ENCODE data around the gene BSCL2.
"Not testable (repeated sequence)": the region's sequence is repeated elsewhere in the genome, so short reads cannot be mapped to it uniquely, and the experiment has no call there.

BSCL2 gene

GRCh38 chr11:62707277-62707861 is at the start of gene BSCL2, which contains the start of gene GNG3:
Gene BSCL2 (minus strand): TSS chr11:62707424. CDS start chr11:62707195, 229 bp downstream.
Gene GNG3 (plus strand): TSS chr11:62707676. CDS start chr11:62708296, 620 bp downstream.
- TF ChIP-seq CTCF (IDR thresholded peaks at IDR 0.05; ENCODE audit: insufficient read depth, low read length, missing control alignments): no peak
- ChIA-PET POLR2A (interaction anchor here (0.6 to 4.5 kb wide), 8 partner anchors 18 to 134 kb away, joined by 3 to 24 read pairs (median 5); partner anchors contain the start of genes B3GAT3, HNRNPUL2, LRRN4CL and ZBTB3), CTCF (interaction anchor here (0.9 to 11.2 kb wide), 5 partner anchors 10 to 311 kb away, joined by 3 to 152 read pairs (median 3); partner anchors contain the start of genes C11orf98, CSKMT and LRRN4CL)
- DNase-seq (ENCODE audit: low read depth, low spot score): no peak
- H3K4me3 ChIP-seq (ENCODE audit: low read depth, low read length): peak within 1 kb of the TSS; percentile 53

GRCh38 chr11:62755086-62755615 is 47.9 kb upstream of the BSCL2 start:
- ChIA-PET CTCF (interaction anchor here (1.8 to 2.4 kb wide), 2 partner anchors 14 to 60 kb away, joined by 5 to 7 read pairs; no protein-coding TSS in a partner anchor), POLR2A (no interaction called here)
- TF ChIP-seq CTCF (IDR thresholded peaks at IDR 0.05; ENCODE audit: insufficient read depth, low read length, missing control alignments): no peak
- DNase-seq (ENCODE audit: low read depth, low spot score): no peak
- no peak overlapping the region for H3K4me3 ChIP-seq (ENCODE audit: low read depth, low read length)

DNA sequence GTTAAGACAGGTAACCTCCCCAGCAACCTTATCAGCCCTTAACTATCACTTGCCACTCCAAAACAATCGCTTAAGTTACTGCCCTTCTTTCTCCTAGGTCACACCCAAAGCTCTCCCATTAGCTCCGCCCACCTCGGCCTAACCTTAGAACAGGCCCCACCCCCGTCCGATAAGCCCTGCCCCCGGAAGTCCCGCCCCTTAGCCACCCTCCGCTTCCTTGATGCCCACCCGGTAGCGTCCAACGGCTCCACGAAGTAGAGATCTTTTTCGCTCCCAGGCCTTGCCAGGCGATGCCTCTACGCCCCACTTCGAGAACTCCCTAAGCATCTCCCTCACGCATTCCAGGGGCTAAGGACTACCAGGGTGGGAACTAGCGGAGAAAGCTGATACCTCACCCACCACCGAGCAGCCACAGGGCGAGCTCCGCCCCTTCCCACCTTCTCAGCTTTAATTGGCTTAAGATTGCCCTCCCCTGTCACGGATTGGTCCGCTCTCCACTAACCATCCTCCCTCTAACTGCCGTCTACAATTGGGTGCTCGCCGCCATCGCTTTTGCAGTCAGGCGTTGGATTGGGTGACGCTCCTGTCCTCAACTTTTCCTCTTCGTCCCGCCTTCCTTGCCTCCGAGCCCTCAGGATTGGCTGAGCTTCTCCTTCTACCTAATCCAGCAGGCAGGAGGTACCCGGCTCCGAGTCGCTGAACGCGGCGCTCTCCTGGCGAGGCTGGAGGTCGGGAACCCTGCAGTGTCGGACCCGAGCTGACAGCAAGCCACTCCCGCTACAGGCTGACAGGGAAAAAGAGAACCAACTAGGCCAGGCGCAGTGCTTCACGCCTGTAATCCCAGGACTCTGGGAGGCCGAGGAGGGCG is 46.7 kb upstream of the BSCL2 start, which contains the start of gene ZBTB3:
ZBTB3 (minus strand) TSS at position 425 of the 868 bp plus-strand sequence. CDS start 496 bp downstream, outside the sequence.
- ChIA-PET POLR2A (interaction anchor here (0.6 to 2.5 kb wide), 17 partner anchors 8 to 180 kb away, joined by 3 to 18 read pairs (median 4); partner anchors contain the start of genes BSCL2, EEF1G, GNG3 and HNRNPUL2), CTCF (interaction anchor here (0.8 to 2.4 kb wide), 11 partner anchors 8 to 211 kb away, joined by 3 to 17 read pairs (median 3); partner anchors contain the start of genes POLR2G, TAF6L and TMEM179B)
- DNase-seq (ENCODE audit: low read depth, low spot score): peak; percentile 93
- no peak for TF ChIP-seq CTCF (IDR thresholded peaks at IDR 0.05; ENCODE audit: insufficient read depth, low read length, missing control alignments)
- H3K4me3 ChIP-seq (ENCODE audit: low read depth, low read length): peak within 1 kb of the TSS; percentile 75

GRCh38 chr11:62752994-62753735 is 45.9 kb upstream of the BSCL2 start:
- TF ChIP-seq CTCF (IDR thresholded peaks at IDR 0.05; ENCODE audit: insufficient read depth, low read length, missing control alignments): no peak
- peak overlapping the region; percentile 73 for H3K4me3 ChIP-seq (ENCODE audit: low read depth, low read length)
- CTCF ChIA-PET: interaction anchor here (0.8 to 2.4 kb wide), 11 partner anchors 8 to 210 kb away, joined by 3 to 17 read pairs (median 3); partner anchors contain the start of genes POLR2G, TAF6L and TMEM179B
- DNase-seq (ENCODE audit: low read depth, low spot score): no peak
- POLR2A ChIA-PET: interaction anchor here (0.9 to 2.5 kb wide), 15 partner anchors 9 to 180 kb away, joined by 3 to 18 read pairs (median 5); partner anchors contain the start of genes BSCL2, EEF1G, GNG3 and HNRNPUL2

DNA sequence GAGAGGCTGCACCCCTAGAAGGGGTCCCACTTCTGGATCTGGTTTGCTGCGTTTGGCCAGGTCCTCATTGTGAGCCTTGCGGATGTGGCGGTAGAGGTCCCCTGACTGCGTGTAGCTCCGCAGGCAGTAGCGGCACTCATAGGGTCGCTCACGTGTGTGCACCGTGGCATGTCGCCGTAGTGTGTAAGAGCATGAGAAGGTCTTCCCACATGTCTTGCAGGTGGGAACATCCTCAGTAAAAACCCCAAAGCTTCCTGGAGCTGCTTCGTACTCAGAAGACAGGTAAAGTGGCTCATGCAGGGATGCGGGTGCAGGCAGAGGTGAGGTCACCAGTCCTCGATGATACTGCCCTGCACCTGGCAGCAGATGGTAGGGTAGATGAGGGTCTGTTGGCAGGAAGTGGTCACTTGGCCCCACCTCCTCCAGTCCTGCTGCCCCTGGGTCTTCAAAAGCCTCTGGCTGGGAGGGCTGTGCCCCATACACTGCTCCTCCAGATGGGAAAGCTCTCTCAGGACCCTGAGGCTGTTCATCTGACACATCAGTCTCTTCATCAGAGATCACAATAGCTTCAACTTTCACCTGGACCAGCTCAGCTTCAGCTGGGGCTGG is 45.1 kb upstream of the BSCL2 start:
- H3K4me3 ChIP-seq (ENCODE audit: low read depth, low read length): no peak overlapping the region
- ChIA-PET CTCF (no interaction called here), POLR2A (interaction anchor here (1.0 to 2.5 kb wide), 3 partner anchors 25 to 87 kb away, joined by 3 to 18 read pairs (median 14); partner anchors contain the start of genes HNRNPUL2 and TMEM179B)
- TF ChIP-seq CTCF (IDR thresholded peaks at IDR 0.05; ENCODE audit: insufficient read depth, low read length, missing control alignments): no peak
- no peak for DNase-seq (ENCODE audit: low read depth, low spot score)

DNA sequence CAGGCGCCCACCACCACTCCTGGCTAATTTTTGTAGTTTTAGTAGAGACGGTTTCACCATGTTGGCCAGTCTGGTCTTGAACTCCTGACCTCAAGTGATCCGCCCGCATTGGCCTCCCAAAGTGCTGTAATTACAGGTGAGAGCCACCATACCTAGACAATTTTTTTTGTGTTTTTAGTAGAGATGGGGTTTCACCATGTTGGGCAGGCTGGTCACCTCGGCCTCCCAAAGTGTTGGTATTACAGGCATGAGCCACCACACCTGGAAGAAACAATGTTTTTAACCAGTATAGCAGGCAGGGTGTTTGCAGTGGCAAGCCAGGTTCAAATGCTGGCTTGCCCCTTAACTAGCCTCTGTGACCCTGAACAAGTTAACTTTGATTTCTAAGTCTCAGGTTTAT is 42.7 kb upstream of the BSCL2 start:
- POLR2A ChIA-PET; H3K4me3 ChIP-seq (ENCODE audit: low read depth, low read length); DNase-seq (ENCODE audit: low read depth, low spot score): not testable (repeated sequence)
- CTCF ChIA-PET: interaction anchor here (1.0 to 1.2 kb wide), 2 partner anchors 36 to 38 kb away, joined by 3 to 4 read pairs; partner anchors contain the start of gene TMEM179B

All from AG04449 (cell line).